GM19463 (cell line): ENCODE data around the gene TSKU.
"Not testable (repeated sequence)": the region's sequence is repeated elsewhere in the genome, so short reads cannot be mapped to it uniquely, and the experiment has no call there.

ENCODE experiments used
- ATAC-seq: cut with Tn5 transposase; IDR thresholded peaks from one replicate; pipeline ENCODE4 v1.9.1; 2021; ENCODE audit warnings: mild to moderate bottlenecking, moderate library complexity; ENCODE audit not compliant: unreplicated experiment

The TSKU gene, protein sequence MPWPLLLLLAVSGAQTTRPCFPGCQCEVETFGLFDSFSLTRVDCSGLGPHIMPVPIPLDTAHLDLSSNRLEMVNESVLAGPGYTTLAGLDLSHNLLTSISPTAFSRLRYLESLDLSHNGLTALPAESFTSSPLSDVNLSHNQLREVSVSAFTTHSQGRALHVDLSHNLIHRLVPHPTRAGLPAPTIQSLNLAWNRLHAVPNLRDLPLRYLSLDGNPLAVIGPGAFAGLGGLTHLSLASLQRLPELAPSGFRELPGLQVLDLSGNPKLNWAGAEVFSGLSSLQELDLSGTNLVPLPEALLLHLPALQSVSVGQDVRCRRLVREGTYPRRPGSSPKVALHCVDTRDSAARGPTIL

DNA sequence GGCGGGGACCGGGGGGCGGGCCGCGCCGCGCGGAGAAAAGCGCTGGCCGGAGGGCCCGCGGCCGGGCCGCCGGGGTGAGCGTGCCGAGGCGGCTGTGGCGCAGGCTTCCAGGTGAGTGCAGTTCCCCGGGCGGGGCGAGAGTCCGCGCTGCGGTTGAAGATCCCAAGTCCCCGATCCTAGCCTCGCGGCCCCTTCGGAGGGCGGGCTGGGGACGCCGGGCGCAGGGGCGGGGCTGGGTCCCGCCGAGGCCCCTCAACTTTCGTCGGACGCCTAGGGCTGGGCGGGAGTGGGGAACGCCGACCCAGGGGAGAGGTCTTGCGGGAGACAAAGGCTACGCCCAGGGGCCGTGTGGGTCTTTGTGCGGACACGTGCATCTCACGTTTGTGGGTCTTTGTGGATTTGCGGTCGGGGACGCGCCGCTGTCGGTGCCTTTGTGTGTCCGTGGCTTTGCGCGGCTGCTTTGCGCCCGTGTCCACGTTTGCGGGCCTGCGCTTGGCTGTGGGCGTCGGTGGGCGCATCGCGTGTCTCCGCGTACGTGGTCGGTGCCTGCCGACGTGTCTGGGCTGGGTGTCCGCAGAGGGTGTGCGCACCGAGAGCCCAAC, at the start of gene TSKU:
TSS of gene TSKU (plus strand) at position 63 of the 602 bp plus-strand sequence. CDS start 12,261 bp downstream, outside the sequence.
- no peak for ATAC-seq

DNA sequence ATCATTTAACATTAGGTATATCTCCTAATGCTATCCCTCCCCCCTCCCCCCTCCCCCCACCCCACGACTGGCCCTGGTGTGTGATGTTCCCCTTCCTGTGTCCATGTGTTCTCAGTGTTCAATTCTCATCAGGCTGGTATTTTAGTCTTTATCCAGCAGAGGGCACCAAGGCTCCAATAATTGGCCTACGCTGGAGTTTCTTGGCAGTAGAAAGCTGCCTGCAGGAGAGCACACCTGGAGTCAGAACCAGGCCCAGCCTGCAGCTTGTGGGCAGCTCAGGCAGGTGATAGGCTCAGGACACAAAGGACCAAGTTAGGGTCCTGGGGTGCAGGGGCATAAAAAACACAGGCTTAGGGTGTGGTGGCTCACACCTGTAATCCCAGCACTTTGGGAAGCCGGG, 49.2 kb upstream of the TSKU start:
- not testable (repeated sequence) for ATAC-seq

DNA sequence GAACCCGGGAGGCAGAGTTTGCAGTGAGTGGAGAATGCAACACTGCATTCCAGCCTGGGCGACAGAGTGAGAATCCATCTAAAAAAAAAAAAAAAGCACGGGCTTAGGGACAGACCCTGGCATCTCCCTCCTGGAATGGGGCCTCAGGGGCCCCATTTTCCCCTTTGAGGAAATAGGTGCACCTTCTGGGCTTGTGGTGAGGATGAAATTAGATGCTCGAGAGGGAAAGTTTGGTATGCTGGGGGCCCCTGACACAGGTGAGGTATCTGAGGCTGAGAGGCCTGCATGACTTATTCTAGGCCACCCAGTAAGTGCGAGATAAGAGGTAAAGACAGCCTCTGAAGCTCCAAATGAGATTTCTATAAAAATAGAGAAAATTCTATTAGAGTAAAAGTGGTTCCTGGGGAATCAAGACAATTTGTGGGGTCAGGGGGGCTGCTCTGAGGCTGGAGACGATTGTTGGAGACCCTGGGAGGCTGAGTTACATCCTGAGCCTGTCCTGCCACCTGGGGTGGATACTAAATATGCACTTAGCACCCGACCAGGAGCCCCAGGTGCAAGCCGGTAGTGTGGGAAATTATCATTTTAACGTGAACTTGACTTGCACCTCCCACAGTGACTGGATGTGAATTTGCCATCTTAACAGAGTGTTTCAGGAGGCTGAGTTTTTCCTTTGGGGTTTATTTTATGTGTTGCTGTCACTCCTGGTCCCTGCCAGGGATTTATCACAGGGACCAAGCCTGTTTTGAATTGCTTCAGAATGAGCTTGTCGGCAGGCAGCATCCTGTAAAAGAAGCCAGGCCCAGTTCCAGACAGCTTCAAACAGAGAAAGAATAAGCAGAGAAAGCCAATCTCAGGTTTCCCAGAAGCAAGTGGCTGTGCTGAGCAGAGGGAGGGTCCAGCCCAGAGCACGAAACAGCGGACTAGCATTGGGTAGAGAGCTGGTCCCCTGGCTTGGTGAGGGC, 48.4 kb upstream of the TSKU start:
- ATAC-seq, result no peak

DNA sequence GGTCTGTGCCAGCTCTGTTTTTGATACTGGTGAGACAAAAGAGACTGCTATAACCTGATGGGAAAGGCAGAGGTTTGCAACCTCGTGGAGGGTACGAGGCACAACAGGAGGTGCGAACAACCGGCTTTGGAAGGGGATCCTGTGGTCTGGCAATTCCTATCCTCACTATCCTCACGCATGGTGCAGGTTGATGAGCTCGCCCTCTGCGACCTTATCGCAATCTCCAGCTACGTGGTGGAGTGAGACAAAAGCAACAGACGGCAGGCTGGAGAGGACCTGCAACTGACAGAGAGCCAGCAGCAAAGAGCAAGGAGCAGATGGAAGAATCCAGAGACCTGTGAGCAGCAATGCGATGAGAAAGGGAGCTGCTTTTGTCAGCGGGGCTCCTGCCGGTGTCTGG, 47.3 kb upstream of the TSKU start:
- no peak for ATAC-seq

DNA sequence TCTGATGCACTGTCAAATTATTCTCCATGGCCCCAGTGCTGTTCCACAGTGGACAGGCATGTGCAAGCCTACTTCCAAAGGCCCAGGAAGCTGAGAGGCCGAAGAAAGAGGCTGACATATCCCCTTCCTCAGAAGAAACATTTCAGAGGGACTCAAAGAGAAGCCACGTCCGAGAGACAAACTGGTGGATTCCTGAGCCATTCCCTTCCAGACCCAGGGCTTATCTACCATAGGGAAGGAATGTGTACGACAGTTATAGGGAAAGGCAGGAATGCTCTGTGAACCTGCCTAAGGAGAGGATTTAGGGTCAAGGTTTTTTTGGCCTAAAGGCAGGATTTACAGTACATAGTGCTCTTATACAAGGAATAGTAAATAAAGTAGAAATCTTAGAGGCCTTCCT, 46.9 kb upstream of the TSKU start:
- ATAC-seq, result no peak

DNA sequence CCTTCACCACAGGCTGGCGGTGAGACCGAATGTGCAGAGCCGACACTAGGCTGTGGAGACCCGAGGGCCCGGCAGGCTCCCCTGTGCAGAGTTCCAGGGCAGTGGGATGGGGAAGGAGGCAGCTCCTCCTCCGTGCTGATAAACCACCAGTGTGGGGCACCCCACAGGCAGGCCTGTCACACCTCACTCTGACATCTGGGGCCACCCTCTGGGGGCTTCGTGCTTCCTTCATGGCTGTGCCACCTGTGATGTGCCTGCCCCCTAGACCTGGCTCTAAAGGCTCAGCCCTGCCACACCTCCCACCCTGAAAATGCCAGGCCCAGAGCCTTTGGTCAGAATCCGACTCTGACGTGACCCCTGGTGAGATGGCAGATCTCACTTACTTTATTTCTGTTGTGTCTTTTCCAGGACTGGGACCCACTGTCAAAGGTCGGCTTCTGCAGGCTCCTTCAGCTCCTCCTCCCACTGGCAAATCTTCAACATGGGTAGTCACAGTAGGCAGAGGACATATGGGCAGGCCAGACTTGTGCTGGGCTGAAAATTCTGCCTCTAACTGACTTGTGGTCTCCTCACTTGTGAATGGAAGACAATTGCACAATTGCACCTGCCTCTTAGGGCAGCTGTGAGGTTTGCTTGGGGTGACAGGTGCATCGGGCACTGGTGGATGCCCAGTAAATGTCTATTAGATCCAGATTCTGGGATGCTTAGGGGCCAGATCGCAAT, 46.2 kb upstream of the TSKU start:
- ATAC-seq, result no peak

DNA sequence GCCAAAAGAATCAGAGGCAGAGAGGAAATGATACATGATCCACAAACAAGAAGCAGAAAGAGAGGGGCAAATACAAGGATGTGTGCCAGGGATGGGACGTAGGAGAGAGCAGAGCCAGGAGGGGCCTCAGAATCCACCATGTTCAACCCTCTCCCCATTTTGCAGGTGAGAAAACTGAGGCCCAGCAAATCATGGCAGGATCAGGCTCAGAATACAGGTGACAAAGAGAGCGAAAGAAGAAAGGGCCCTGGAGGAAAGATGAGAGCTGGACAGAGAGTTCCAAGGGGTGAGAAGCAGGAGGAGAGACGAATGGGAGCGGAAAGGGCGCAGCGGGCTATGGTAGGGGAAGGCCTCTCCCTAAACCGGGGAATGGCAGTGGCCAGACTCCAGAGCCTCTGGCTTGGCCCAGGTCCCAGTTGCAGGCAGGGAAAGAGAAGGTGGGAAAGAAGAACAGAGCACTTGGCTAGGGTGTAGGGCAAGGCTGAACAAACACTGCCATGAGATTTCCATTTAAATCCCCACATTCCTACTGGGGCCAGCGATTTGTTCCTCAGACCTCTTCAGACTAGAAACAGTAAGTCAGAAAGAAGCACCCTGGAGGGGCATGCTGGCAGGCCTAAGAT, 44.4 kb upstream of the TSKU start:
- ATAC-seq, result no peak

DNA sequence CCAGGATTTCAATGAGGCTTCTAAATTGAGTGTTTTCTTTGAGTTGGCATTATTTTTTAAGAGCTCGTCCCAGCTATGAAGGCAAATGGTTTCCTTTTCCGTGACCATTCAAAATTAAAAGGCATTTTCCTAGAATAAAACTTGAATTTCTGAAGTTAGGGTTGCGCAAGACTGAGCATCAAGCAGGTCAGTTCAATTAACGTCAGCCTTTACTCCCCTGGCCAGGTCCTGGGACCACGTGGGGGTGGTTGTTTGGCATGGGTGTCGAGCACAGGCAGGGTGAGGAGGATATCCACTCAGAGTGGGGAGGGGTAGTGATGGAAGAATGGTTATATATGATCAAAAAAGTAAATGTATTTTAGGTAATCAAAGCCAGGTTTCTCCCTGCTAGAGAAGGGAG, 43.4 kb upstream of the TSKU start:
- ATAC-seq, result no peak

DNA sequence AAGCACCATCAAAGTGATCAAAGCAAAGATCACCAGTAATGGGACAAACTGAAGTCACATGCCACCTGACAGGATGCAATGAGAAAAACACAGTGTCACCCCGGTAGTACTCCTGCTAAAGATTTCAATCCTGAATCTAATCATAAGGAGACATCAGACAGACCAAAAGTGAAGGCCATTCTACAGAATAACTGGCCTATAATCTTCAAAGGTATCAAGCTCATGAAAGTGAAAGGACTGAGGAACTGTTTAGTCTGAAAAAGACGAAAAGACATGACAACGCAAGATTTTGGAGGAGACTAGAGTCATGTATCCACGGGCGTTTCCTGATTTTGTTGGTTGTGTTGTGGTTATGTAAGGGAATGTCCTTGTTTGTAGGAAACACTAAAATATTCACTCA, 42.4 kb upstream of the TSKU start:
- no peak for ATAC-seq

DNA sequence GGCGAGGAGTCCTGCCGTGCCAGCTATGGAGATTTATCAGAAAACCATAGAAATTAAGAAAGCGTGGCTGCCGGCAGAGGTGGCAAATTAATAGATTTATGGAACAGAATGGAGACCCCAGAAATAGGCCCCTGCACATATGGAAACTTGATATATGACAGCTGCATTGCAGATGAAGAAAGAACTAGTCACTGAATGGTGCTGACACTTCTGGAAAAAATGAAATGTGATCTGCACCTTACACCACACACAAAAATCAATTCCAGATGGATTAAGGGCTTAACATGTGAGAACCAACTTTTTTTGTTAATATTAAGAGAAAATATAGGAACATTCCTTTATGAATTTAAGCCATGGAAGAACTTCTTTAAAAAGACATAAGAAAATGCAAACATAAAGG, 40.3 kb upstream of the TSKU start:
- no peak for ATAC-seq

DNA sequence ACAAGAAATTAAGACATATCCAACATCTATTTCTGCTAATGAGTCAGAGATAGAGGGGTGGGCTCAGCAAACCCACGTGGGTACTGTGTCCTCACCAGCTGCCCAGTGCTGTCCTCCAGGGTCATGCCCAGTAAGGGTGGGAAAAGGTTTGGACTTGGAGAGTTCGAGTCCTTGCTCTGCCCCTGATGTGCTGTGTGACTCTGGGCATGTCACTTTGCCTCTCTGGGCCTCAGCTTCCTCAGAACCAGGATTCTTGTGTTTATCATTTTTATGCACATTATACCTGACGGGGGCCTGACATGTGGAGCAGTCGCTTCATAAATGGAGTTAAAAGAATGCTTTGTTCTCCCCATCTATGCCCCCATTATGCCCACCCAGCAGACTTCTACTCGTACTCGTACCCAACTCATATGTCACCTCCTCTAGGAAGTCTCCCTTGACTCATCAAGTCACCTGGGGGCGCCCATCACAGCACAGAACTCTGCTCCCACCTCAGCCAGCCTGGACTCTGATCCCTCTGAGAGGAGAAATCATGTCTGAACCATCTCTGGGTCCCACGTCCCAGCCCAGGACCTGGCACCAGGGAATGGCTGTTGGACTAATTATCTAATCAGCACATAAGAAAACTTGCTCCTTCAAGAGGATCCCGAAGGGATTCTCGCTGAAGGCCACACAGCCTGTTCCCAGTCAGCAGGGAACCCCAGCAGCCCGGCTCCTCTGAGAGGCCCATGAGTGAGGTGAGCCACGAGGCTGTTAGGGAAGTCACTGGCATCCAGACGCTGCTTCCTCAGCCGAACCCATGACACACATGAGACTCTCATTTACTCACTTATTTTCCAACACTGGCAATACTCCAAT, 38.7 kb upstream of the TSKU start:
- ATAC-seq, result no peak

DNA sequence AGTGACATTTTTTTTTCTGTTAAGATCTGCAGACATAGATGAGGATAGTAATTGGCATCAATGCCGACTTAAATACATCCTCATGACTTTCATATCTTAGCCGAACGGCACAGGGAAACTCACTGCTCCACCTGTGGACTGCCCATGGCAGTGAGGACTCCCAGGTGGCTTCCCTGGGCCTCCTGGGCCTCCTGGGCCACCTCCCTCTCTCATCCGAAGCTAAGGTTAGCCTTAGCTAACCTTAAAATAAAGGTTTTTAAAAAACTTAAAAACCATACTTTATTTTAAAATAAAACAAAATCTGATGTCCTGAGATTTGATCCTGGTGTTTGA, 38.1 kb upstream of the TSKU start:
- ATAC-seq, result no peak

DNA sequence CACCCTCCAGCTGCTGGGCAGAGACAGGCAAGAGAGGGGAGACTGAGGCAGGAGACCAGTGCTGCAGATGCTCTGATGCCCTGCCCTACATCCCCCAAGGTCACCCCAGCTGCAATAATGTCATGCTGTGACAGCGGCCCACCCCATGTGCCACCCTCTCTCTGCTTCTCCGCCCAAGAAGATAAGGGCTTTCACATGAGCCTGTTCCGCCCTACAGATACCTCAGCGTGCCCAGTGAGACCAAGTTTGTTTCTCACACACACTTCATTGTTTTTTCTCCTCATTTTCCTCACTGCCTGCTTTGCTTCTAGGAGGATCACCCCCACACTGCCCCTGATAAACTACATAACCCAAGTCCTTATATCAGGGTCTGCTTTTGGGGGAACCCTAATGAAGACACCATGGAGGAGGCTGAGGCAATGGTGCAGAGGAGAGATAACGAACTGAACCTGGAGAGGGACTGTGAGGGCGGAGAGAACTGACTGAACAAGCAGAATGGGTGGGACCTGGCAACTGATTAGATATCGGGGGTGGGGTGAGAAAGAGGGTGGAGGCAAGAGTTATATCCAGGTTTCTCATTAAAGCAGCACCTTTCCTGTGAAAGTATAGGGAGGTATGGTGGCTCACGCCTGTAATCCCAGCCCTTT, 37.5 kb upstream of the TSKU start:
- ATAC-seq, result no peak

DNA sequence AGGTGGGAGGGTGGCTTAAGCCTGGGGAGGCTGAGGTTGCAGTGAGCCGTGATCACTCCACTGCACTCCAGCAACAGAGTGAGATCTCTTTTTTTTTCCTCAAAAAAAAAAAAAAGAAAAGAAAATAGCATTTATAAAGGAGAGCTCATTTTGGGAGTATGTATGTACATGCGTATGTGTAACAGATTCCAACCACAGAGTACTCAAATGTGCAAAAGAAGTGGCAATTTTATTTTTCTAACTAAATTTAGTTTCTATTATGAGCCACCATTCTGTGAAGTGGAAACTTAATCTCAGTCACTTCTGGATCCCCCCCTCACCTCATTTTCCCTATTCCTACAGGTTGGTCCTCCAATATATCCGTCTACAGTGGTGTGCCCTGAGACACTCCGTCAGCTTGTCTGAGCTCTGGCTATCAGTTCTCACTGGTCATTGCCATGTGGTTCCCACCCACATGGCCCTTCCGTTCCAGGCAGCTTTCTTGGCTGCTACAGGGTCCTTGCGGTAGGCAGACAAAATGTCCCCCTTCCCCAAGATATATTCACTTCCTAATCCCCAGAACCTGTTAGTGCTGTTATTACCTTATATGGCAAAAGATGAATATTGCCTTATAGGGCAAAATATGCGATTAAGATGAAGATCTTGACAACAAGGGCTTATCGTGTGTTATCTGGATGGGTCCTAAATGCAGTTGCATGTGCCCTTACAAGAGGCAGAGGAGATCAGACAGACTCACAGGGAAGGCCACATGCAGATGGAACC, 35.8 kb upstream of the TSKU start:
- ATAC-seq, result no peak

DNA sequence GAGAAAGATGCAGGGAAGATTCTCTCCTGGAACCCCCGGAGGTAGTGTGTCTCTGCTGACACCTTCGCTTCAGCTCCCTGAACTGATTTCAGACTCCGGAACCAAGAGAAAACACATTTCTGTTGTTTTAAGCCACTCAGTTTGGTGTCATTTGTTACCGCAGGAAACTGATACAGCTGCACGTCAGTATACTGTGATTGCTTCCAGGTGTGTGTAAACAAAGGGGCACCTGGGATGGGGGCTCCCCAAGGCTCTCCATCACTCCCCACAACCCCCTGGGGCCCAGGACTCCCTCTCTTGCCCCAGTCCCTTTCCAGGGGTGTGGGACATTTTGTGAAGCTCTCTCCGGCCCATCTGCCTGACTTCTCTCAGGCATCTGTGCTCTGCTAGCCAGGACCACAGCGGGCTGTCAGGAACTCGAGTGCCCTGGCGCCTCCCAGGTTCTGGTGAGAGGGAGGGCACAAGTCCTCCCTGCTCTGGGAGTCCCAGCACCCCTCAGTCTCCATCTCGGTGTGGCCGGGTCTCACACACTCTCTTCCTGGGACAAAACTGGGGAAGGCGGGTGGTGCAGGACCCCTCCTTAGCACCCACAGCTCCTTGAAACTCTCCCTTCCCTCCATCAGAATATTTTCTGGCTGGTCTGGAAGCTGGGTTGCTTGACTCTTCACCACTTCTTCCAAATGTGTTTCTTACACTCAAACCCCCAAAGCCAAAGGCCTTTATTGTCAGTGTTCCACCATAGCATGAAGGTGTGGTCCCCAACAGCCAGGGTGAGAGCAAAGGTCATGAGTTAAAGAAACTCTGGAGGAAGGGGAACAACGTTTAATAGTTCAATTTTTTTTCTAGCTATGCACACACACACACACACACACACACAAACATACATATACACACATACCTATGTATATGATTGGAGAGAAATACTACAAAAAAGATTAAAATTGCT, 35.0 kb upstream of the TSKU start:
- no peak for ATAC-seq

DNA sequence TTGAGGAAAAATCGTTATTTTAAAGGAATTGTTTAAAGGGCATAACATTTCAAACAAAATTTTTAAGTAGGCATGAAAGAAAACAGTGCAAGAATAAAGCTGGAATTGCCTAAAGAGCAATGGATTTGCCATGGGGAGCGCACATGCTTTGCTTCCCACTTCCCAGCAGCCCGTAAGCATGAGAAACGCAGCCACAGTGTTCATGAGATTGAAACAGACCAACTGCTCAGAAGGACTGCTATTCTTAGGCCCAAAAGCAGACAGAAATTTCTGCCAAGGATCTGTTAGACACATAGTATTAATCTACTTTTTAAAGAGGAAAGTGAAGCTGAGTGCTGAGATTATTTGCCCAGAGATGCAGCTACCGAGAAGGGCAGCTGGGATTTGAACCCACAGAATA, 34.2 kb upstream of the TSKU start:
- ATAC-seq, result no peak

DNA sequence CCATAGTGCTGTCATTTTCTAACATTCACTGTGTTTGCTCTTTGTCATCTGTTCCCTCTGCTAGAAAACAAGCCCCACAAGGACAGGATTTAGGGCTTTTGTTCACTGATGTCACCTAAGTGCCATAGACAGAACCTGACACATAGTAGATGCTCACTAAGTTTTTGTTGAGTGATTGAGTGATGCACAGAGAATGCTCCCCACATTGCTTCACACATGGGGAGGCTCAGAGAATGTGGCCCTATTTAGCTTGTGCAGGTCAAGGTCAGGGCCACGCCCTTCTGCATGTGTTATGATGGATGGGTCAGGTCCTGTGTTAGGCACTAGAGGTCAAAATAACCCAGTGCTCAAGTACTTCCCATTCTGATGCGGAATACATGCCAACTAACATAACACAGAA, 33.1 kb upstream of the TSKU start:
- ATAC-seq, result no peak
